HG02973 (cell line): ENCODE measurements around the gene RAP2C.

Experiments used
- ATAC-seq: cut with Tn5 transposase; IDR thresholded peaks from one replicate; pipeline ENCODE4 v1.9.1; 2021; ENCODE audit warnings: moderate library complexity; ENCODE audit not compliant: unreplicated experiment

Gene RAP2C

DNA sequence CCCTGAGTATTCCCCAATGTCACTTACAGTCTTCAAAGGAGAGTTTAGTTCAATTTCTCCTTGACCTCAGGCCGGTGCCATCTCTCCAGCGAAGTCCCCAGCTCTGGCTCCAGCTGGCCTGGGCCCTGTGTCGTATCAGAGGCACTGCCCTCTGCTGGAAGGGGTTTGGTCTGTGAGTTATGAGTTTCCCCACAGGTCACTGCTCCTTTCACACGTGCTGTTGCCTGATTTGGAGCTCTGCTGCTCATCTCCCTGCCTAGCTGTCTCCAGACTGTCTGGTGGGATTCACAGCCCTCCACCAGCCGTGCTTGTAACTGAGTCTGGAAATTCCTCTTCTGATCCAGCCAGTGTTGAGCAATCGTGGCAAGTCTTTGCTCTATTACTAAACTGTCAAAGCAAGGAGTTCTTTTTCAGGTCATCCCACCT is at the start of gene RAP2C:
Gene RAP2C, minus strand, starts transcription at position 105 of the 426 bp plus-strand sequence. CDS start 2,179 bp downstream, outside the sequence.
- ATAC-seq: peak; percentile 54

DNA sequence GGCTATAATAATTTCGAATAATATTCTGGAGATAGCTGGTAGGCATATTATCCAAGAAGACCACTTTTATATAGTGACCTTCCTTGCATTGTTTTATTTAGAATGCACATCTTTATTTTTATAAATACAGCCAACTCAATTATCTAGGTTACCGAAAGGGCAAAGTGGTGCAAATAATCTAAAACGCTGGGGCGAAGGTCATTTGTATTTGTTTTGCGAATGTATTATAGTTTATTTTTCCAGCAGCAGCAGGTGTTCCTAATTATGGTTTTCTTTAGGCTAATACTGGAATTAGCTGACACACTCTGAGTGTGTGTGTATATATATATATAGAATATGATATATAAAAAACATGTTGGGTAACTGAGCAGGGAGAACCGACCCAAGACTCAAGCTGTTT is 48.1 kb upstream of the RAP2C start:
- ATAC-seq: no peak

DNA sequence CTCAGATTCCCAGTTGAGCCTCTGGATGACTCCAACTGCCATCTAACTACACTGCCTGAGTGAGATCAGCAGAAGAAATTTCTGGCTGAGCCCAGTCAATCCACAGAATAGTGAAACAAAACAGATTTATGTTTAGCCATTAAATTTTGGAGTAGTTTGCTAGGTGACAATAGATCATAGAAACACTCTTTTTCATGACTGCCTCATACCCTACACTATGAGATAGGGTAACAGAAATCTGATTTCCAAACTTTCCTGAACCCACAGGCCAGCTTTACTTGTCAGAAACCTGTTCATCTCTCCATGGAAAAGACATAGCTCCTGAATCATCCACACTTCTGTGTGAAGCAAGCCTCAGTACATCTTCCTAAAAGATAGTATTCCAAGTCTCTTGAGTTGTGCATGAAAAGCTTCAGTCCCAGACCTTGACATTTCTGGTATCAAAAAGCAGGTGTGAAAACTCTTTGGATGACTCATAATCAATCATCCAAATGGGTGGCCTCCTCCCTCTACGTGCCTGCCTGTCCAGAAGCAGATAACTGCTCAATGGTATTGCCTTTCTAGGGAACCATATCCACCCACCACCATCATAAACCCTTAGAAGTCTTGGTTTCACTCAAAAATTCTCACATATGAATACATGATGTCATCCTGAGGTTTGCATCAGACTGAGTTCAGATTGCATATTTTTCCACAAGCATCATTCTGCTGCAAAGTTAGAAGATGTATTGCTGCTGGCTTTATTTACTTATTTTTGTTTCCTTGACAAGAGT is 47.5 kb upstream of the RAP2C start:
- peak; percentile 73 for ATAC-seq

DNA sequence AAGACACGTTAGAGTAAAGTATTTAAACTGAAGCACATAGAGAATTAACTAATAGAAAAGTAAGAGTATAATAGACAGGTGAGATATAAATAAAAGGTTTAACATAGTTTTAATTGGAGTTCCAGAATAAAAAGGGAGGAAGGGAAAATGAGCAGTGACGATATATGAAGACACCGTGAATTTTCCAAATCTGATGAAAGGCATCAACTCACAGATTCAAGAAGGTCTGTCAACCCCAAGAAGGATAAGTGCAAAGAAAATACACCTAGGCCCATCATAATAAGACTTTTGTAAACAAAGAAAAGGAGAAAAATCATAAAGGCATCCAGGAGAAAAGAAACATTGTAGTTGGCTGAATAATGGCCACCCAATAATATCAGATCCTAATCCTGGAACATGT is 43.9 kb upstream of the RAP2C start:
- no peak for ATAC-seq

DNA sequence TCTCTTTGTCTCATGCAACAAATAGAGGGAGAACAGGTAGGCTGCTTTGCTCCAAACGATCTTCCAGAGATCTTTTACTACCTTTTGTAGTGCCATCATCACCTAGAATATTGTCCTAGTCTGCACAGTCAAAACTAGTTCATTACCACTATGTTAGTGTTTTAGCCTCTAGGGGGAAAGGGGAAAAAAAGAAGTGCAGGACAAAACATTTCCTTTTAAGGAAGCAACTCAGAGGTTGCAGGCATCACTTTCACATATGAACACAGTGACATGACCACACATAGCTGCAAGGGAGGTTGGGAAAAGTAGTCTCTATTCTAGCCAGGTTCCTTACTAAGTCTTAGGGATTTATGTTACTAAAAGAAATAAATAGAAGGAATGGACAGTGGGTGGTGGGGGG is 39.3 kb upstream of the RAP2C start:
- no peak for ATAC-seq

DNA sequence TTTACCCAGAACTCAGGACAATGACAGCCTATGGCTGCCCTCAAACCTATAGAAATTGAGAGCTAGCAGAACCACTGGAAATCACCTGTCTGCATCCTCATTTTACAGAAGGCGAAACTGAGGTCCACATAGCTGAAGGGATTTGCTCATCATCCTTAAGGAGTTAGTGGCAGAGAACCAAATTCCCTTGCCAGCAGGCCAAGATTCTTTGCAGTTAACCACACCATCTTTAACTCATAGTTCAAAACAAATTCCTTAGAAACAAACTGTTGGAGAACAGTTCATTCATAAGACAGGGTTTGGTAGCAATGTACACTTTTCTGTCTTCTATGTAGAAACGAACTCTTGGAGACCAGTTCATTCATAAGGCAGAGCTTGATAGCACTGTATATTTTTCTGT is 37.9 kb upstream of the RAP2C start:
- no peak for ATAC-seq

DNA sequence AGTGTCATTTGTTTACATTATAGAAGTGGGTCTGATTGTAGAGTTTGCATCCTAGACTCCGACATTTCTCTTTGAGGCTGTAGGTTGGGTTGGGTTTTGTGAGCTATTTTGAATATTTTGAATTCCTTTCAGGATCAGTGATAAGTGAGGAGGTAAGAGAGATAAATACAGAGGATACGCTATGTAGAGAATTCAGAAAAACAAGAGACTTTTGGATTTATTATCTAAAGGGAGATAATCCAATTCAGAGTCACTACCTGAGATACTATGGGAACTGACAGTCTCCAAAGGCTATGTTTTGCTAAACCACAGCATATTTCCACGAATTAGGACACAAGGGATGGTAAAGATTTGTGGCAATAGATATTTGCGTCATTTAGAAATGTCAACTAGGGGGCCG is 16.9 kb upstream of the RAP2C start:
- no peak for ATAC-seq

DNA sequence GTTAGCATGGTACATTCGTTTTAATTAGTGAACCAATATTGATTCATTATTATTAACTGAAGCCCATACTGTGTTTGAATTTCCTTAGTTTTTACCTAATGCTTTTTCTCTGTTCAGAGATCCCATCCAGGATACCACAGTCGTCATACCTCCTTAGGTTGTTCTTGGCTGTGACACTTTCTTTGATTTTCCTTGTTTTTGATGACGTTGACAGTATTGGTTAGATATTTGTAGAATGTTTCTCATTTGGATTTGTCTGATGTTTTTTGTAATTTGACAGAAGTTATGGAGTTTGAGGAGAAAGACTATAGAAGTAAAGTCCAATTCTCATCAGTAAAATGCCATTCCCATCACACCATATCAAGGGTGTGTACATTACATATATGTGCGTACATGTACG is 16.2 kb upstream of the RAP2C start:
- no peak for ATAC-seq

DNA sequence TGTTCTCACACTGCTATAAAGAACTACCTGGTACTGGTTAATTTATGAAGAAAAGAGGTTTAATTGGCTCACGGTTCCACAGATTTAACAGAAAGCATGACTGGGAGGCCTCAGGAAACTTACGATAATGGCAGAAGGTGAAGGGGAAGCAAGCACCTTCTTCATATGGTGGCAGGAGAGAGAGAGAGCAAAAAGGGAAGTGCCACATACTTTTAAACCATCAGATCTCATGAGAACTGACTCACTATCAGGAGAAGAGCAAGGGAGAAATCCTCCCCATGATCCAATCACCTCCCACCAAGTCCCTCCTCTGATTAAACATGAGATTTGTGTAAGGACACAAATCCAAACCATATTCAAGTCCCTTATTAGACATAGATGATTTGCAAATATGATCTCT is 12.3 kb upstream of the RAP2C start:
- no peak for ATAC-seq

DNA sequence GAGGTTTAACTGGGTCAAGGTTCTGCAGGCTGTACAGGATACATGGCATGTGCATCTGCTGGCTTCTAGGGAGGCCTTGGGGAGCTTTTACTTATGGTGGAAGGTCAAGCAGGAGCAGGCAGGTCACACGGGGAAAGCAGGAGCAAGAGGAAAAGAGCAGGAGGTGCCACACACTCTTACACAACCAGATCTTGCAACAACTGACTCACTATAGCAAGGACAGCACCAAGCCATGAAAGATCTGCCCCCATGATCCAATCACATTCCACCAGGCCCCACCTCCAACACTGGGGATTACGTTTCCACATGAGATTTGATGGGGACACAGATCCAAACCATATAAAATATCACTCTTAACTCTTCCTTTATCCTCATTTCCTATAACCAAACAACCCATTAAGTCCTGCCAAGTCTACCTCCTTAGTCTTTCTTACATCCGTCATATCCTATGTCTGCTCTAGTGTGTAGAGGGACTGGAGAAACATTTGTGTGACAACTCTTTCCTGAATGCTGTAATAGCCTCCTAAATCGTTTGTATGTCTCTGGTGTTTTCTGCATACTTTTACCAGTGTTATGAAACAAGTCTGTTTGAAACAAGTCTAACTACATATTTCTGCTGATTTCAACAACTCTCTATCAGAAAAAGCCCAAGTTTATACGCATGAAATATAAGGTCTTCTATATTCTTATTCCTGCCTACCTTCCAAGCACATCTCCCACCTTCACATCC is 8.3 kb upstream of the RAP2C start:
- no peak for ATAC-seq

DNA sequence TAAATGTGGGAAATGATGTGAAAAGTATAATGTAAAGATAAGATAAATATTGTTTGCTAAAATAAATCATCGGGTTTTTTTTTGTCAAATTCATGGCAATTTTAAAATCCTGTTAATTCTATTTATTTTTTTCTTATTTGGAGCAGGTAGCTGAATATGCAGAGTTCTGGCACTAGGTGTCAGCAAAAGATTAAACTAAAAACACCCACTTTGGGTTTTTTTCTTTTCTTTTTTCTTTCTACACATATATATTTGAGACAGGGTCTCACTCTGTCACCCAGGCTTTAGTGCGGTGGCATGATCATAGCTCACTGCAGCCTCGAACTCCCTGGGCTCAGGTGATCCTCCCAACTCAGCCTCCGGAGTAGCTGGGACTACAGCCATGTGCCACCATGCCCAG is 6.9 kb upstream of the RAP2C start:
- ATAC-seq: no peak

DNA sequence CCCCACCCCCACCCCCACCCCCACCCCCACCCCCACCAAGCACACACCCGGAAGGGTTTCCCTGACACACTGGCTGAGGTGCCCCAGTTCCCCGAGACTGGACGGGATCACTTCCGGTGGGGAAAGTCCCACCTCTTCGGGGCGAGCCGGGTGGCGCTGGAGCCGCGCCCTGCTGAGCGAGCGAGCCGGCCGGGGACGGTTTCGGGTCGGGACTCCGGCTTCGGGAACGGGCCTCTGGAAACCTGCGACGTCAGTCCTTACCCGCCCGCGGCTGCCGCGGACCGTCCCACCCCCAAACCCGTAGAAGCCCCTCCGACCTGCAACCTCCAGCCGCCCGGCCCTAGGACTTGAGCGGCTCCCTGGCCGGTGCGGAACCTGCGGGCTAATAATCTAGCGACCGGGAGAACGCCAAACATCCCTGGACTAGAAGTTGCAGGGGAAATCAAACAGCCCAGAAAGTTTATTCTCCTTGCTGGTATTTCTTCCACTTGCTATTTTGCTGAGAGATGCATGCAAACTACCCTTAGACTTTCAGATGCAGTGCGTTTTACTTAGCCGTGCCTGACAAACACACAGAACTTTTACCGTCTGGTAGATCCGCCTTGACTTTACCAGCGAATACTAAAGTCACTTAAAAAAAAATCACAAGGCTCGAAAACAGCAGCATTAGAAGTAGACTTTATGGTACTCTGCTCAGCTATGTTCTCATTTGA is 991 bp downstream of the RAP2C start:
- peak; percentile 44 for ATAC-seq

DNA sequence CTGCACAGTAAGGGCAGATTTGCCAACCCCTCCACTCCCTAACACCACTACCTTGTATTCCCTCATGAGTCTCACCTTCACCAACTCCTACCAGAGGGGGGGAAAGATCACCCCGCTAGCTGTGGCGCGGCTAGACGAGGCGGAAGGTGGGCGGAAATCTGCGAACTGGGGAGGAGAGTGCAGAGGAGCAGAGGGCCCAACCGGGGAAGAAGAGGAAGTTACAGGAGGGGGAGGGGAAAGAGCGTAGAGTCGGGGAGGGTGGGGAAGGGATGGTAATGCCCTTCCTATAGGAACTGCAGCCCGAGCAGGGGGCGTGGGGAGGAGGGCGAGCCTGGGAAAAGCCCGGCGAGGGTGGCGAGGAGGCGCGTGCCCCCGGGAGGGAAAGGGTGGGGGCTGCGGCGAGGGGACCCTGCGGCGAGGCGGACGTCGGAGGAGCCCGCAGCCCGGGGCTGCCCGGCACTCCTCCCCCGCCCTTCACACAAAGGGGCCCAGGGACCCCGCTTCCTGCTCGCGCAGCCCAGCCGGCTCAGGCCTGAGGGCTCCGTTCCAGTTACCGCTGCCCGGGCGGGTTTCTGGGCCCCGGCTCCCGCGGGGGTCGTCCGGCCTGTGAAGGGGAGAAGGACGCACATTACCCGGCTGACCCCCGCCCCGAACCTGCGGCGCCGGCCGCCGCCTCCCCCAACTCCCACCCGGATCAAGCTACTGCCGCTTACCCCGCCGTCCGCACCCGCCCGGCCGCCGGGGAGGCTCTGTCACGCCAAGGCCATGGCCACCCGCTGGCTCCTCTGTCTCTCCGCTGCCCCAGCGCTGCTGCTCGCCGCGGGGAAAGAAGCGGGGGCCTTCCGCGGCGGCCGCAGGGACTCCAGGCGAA is 1.8 kb downstream of the RAP2C start:
- ATAC-seq: peak; percentile 63

DNA sequence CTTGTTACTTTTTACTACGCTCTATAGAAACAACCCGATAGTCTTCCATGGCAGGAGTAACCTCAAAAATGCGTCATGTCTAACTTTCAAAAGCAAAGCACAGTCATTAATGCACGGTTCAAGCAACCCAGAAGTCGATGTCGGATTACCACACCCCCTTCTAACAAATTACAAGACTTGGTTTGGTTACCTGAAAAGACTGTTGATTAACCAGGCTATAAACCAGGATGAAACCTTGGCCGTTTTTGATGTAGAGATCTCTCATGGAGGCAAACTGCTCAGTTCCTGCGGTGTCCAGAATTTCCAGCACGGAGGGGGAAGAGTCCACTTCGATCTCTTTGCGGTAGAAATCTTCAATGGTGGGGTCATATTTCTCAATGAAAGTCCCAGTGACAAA is 2.4 kb downstream of the RAP2C start:
- no peak for ATAC-seq

DNA sequence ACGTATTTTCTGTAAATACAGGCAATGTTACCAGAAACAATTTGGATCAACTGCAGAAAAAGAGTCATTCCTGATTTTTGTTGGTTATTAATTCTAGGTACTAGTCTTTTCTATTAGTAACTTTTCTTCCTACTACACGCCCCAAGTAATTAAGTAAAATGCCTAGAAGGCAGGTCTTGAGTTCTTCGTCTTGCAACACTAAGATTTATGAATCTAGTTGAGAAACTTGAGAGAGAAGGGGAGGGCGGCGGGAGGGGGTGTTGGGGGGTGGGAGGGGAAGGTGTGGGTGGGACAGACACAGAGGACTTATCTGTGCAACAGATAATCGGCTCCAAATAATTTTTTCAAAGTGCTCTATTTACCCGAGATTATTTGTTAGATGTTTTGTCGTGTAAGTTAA is 3.0 kb downstream of the RAP2C start:
- ATAC-seq: no peak

DNA sequence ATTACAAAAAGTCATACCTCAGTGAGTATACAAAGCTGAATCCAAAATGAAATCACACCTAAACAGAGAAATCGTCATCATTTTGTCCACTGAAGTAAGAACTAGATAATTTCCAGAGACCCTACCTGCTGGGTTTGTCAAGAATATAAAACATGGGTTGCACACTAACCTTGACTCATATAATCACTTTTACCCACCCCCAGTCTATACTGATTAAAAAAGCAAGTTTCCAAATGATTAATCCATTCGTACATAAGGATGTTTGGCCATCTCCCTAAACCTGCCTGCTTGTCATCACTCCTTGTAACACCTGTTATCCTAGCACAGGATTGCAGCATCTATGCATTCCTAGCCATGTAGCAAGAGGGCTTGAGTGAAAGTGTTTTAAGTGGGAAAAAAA is 4.7 kb downstream of the RAP2C start:
- ATAC-seq: no peak

DNA sequence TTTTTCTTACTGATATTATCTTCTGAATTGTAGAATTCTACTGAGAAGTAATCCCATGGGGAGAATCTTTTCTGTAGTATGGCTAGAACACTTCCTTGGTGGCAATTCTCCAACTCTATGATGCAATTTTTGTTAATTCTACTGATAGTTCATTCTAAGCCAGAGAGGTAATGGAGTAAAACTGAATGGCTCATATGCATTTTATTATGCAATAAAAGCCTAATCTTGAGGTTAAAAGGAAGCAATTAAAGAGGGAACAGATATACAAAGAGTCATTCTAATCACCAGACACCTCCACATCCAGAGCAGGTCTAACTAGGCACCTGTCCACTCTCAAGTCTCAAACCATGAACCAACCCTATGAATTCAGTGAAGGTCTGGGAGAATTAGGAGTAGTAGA is 9.7 kb downstream of the RAP2C start:
- ATAC-seq: no peak

DNA sequence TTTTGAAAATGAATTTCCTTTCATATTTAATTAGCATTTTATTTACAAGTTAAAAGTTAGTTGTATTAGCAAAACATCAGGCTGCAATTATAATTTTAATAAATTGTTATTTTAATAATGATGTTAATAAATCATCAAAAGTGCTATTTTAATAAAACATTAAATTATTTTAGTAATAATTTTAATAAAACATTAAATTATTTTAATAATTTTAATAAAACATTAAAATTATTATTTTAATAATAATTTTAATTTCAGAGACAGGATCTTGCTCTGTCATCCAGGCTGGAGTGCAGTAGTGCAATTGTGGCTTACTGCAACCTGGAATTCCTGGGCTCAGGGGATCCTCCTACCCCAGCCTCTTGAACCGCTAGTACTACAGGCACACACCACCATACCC is 10.8 kb downstream of the RAP2C start:
- no peak for ATAC-seq

DNA sequence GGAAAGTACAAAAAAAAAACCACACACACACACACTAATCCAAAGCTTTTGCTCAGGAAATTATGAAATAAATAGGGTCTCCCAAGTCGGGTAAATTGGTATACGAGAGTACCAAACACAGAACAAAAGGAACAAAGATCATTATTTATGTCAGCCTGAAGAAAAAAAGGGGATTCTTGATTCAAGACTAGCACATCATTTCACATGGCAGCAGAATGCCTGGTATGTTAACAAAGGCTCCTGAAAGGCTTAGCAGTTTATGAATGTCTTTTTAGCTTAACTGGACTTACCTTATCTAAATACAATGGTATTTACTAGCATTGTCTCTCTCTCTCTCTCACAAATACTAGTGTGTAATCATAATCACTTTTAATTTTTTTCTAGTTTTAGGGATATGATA is 11.3 kb downstream of the RAP2C start:
- ATAC-seq: no peak

DNA sequence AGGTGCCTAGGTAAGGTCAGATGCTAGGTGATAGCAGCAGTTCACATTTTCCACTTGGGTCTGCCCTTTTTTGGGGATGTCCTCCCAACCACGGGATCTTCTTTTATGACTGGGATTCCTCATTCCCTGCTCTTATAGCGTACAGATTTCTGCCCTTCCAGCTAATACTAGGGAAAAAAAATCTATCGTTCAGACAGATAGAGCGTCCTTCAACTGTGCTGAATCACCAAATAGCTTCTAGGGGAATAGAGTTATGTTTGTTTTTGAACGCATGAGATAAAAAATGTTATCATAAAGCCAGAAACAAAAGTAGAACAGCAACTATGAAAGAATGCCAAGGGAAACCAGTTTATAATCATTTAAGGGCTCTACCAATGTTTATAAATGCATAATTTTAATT is 13.0 kb downstream of the RAP2C start:
- no peak for ATAC-seq

DNA sequence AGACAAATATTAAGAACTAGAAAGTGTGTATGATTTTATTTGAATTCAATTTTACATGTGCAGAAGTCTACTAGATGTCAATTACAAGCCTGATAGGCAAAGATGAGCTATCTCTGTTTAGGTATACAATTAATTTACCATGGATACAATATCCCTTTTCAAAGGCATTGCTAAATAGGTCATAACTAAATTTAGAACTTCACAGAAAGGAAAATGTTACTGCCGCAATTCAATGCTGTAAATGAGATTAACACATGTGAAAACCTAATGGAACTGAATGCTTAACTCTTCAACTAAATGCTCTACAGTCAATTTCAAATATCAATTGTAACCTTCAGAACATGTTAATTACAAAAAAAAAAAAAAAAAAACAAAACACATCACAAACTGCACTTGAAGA is 14.6 kb downstream of the RAP2C start:
- no peak for ATAC-seq
